NAMALWA (cell line): ENCODE data around the gene STIM1.
"Not testable (repeated sequence)": the region's sequence is repeated elsewhere in the genome, so short reads cannot be mapped to it uniquely, and the experiment has no call there.

Experiments
- DNase-seq: peaks from one replicate; pipeline ENCODE4 v3.0.0-alpha.2; 2015; ENCODE audit warnings: low spot score

STIM1 gene

GRCh38 chr11:4026389-4026788, 170.9 kb downstream of the STIM1 start:
- DNase-seq = no peak

- DNase-seq = no peak
Observed at GRCh38 chr11:4027746-4028145, 172.3 kb downstream of the STIM1 start.

GRCh38 chr11:4030197-4030596, 174.7 kb downstream of the STIM1 start:
- DNase-seq = no peak

- no peak for DNase-seq
Observed at GRCh38 chr11:4032097-4032496, 176.6 kb downstream of the STIM1 start.

- no peak for DNase-seq
Observed at GRCh38 chr11:4035985-4036384, 180.5 kb downstream of the STIM1 start.

DNA sequence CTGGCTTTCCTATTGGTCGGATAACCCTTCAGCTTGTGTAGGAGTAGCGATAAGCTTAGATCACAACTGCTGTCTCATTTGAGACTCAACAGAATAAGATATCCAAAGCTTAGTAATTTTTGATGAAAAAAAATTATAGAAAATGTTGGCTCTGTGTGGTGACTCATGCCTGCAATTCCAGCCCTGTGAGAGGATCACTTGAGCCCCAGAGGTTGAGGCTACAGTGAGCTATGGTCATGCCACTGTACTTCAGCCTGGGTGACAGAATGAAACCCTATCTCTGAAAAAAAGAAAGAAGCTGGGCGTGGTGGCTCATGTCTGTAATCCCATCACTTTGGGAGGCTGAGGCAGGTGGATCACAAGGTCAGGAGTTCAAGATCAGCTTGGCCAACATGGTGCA, 183.5 kb downstream of the STIM1 start:
- no peak for DNase-seq

DNA sequence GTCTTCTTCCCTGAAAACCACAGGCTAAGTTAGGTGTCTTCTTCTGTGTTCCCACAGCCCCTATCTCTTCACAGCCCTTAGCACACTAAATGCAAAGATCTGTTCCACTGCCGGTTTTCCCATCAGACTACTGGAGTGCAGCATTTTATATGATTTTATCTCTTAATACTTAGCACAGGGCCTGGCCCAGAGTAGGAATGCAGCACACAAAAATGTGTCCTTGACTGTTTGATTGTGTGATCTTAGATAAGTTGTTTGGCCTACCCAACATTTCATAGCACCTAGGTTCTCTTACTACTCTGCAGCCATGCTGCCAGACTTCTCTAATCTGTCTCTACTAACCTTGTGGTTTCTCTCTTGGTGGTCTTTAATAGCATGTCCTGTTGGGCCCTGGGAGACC, 185.0 kb downstream of the STIM1 start:
- no peak for DNase-seq

- no peak for DNase-seq
Observed at GRCh38 chr11:4041731-4042391, 186.4 kb downstream of the STIM1 start.

DNA sequence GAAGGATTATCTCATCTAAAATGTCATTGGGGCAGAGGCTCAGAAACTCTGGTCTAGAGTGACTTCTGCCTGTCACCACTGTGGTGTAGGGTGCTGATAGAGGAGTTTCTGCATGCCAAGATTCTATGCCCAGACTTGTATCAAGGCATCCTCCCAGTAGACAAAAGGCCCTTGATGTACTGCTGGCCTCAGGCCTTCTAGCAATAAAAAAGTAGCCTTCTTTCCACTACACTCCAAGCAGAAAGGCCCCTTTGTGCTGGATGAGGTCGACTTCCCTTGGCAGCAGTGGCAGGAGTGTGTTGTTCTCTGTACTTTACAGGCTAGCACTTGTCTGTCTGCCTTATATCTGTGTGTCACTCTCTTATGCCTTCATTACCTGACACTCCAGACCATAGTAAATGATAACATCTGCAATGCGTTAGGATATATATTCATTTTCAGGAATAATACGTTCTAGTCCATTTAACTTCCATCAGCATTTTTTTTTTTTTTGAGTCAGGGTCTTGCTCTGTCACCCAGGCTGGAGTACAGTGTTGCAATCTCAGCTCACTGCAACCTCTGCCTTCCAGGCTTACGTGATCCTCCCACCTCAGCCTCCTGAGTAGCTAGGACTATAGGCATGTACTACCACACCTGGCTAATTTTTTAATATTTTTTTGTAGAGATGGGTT, 189.6 kb downstream of the STIM1 start:
- DNase-seq = no peak

- no peak for DNase-seq
Observed at GRCh38 chr11:4048340-4048739, 192.9 kb downstream of the STIM1 start.

DNA sequence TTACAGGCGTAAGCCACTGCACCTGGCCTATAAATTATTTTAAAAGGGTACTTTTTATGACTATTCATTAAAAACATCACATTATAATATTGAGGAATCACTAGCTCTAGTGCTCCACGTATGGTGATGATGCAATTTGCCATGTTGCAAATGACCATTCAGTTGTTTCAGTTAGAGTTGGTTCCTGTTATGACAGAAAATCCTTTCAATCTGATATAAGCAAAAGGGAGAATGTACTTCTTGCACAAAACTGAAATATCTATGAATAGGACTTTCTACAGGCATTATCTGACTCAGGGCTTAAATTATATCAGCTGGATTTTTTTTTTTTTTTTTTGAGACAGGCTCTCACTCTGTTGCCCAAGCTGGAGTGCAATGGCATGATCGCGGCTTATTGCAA, 193.5 kb downstream of the STIM1 start:
- no peak for DNase-seq

- no peak for DNase-seq
Observed at GRCh38 chr11:4050138-4050537, 194.7 kb downstream of the STIM1 start.

- not testable (repeated sequence) for DNase-seq
Observed at GRCh38 chr11:4053200-4053599, 197.7 kb downstream of the STIM1 start.

DNA sequence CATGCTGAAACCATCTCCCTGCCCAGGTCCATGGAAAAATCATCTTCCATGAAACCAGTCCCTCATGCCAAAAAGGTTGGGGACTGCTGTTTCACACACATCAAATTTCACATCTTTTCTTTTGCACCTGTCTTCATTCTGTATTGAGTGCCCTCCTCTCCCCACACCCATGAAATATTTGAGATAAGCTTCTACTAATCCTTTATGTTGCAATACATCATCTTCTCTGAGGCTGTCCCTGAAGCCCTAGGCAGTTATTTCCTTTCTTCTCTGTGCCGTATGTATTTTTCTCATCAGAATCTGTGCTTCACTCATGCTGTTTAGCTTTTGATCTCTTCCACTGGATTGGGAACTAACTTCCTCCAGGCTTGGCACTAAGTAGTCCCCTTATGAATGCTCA, 199.2 kb downstream of the STIM1 start:
- DNase-seq = no peak

GRCh38 chr11:4059424-4059823, 204.0 kb downstream of the STIM1 start:
- no peak for DNase-seq

DNA sequence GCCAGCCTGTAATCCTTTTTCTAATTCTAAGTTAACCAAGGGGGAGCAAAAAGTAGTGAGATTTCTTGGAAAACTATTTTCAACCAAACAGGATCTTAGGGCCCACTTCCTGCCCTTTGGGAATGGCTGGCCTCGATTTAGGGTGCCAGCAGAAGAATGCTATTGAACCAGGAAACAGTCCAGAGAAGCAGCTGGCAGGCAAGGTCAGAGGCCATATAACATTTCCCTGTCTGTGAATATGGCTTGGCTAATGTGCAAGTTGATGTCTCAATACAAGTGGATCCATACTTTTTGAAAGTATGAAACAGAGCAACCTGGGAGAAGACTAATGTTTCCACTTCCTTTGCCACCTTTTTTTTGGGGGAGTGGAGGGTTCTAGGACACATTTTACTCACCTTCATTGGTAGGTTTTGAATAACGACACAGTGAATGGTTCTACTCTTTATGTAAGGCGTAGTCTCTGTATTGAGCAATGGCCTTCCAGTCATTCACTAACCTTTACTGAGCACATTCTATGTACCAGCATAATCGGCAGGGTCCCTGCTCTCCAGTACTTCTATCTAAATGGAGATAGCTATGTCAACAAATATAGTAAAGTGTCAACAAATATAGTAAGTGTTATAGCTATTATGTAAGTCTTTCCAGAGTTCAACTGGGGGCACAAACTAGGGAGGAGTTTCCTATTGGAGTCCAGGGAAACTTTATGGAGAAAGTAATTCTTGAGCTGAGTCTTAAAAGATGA, 204.9 kb downstream of the STIM1 start:
- DNase-seq = no peak

DNA sequence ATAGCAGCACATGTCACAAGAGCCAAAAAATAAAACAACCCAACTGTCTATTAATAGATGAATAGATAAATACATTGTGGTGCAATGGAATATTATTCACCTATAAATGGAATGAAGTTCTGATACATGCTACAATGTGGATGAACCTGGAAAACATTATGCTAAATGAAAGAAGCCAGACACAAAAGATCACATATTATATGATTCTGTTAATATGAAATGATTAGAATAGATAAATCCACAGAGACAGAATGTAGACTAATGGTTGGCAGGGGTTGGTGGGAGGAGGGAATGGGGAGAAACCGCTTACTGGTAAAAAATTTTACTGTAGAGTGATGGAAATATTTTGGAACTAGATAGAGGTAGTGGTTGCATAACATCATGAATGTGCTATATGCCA, 206.2 kb downstream of the STIM1 start:
- no peak for DNase-seq

- DNase-seq = no peak
Observed at GRCh38 chr11:4063348-4063747, 207.9 kb downstream of the STIM1 start.

GRCh38 chr11:4064278-4064955, 209.0 kb downstream of the STIM1 start:
- no peak for DNase-seq

DNA sequence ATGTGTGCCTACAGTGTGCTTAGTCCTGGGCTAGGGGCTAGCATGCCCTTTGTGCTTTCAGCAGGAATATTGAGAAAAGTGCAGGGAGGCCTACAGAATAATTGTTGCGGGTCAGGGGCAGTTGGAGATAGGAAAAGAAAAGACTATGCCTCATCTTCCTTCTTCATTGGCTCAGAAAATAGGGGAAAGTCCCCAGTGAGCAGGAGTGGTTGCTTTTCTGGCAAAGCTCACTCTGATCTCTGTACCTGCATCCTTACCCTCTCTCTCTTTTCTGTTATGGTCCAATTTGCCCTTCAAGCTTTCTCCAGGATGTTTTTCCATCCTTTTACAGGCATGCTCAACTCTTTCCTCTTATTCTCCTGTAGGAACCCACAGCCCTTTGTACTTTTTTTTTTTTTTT, 209.6 kb downstream of the STIM1 start:
- no peak for DNase-seq

DNA sequence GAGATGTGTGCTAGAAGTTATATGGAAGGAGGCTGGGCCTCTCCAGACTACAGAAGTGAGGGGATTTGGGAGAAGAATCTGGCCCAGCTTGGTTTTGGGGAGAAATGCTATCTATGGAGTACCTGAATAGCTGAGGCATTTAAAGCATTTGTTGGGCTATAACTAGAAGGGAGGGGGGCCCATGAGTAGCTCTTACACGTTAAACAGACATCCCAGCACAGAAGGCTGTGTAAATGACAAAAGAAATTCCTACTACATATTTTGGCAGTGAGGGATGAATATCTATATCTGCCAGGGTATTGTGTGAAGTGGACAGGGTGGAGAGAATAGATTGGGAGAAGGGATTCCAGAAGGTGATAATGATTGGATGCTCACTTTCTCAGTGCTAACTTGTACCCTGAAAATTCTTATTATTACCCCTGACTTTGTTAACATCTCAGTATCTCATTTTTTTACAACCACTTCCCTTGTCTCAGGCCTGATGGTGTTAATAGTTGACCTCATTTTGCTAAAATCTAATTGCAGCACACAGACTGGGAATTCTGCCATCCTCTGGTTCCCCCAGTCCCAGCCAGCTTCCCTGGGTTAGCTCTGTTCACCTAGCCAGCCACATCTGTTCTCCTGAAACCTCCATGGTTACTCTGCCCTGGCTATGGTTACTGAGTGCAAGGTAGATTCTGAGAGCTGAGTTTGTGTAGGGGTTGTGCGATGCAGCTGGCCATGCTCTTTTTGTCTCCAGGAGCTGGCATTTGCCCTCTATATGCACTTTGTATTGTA, 210.3 kb downstream of the STIM1 start:
- no peak for DNase-seq

- no peak for DNase-seq
Observed at GRCh38 chr11:4066910-4067309, 211.4 kb downstream of the STIM1 start.
